GM06990 (cell line): Measurements from ENCODE around the gene CADM1.

Experiments
- DNase-seq: peaks from one replicate; pipeline ENCODE4 v3.0.0-alpha.2; 2011; ENCODE audit not compliant: insufficient read length; ENCODE audit errors: extremely low read depth
- H3K27me3 ChIP-seq: replicated peaks from 2 replicates; pipeline ENCODE4 v1.6.0; 2011; ENCODE audit warnings: low read length; ENCODE audit not compliant: control insufficient read depth, insufficient read depth
- H3K36me3 ChIP-seq: 2 replicates; pipeline ENCODE4 v1.5.1; 2011; ENCODE audit warnings: low read length; ENCODE audit not compliant: control insufficient read depth, insufficient read depth
- H3K4me3 ChIP-seq: replicated peaks from 2 replicates; pipeline ENCODE4 v1.5.1; 2011; ENCODE audit warnings: low read depth, mild to moderate bottlenecking, control low read depth, low read length
- CTCF ChIP-seq: IDR thresholded peaks from 2 replicates; pipeline ENCODE4 v1.5.1; 2011; ENCODE audit warnings: low read length, control low read depth, mild to moderate bottlenecking, inconsistent platforms; ENCODE audit not compliant: insufficient read depth, poor library complexity, severe bottlenecking

The CADM1 gene

GRCh38 chr11:115488945-115489344, 15.3 kb downstream of the CADM1 start:
- no peak for DNase-seq
- Histone ChIP-seq H3K4me3 (no peak overlapping the region), H3K27me3 (no peaks in the 10 kb centered on the region), H3K36me3 (no peaks in the 10 kb centered on the region)
- TF ChIP-seq CTCF: no peak

DNA sequence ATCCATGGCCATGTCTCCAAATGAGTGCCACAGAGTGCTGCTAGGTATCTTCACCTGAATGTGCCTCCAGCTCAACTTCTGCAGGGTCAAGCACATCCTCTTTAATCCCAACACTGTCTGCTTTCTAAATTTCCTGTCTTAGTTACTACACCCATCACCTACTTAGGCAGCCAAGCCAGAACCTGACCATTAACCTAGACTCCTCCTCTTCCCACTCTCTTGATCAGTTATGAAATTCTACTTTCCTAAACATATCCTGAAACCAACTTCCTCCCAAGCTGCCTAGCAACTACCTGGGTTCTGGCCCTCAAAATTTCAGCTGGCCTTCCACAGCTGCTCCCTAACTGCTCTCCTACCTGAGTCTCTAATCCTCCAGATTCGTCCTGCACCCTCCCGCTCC, 22.7 kb downstream of the CADM1 start:
- Histone ChIP-seq H3K36me3 (no peaks in the 10 kb centered on the region), H3K4me3 (no peak overlapping the region), H3K27me3 (no peaks in the 10 kb centered on the region)
- no peak for DNase-seq
- TF ChIP-seq CTCF: no peak

GRCh38 chr11:115480611-115481010, 23.6 kb downstream of the CADM1 start:
- no peak for TF ChIP-seq CTCF

DNA sequence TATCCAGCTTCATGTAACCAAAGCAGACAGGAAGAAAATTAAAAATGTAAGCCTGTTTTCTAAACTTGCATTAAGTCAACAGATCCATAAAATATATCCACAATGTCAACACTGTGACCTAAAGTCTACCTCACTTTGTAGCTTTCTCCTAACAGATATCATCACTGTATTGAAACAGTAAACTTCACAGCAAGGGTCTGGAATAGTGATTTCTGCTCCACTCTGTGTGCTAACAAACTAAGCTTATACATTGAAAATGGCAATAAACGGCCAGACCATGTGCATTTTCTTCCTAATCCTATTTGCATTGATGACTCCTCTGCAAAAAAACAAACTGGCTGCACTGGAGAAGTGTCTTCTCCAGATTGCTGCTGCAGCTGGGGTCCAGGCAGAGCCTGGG, 26.8 kb downstream of the CADM1 start:
- H3K4me3 ChIP-seq: no peak overlapping the region
- H3K27me3 ChIP-seq: no peaks in the 10 kb centered on the region

More at GRCh38 chr11:115480611-115481010, 23.6 kb downstream of the CADM1 start:
- Histone ChIP-seq H3K4me3 (no peak overlapping the region), H3K36me3 (no peaks in the 10 kb centered on the region), H3K27me3 (no peaks in the 10 kb centered on the region)
- no peak for DNase-seq

DNA sequence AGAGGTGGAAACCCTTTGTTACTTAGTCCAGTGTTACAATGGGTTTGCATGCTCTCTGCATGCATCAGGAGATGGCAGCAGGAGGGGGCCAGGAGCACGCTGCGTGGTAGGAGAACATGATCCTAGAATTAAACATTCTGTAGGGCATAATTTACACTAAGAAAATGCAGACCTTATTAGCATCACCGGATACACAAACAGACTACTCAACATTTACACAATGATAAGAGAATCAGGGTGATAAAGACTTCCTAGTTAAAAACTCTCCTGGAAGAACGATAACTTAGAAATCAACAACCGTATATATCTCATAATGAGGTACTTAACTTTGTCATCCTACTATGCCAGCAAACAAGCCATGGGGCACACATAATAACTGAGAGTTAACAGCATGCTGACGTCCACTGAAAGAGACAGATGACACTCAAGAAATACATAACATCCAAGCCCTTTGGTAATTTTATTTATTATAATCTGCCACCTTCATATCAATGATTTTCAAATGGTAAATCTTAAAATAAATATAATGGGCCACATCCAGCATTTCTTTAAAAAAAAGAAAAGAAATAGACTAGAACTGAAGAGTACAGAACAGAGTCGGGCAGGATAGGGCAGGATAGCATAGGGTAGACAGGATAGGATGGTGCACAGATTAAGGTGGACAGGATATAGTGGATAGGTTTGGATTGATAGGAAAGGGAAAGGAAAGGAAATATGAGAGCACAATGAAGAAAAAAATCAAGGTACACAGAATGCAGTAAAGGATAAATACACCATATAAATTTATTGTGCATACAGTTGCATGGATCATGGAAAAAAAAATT, 27.5 kb downstream of the CADM1 start:
- no peaks in the 10 kb centered on the region for H3K36me3 ChIP-seq
- no peak overlapping the region for H3K4me3 ChIP-seq
- no peak for TF ChIP-seq CTCF
- no peak for DNase-seq
- no peaks in the 10 kb centered on the region for H3K27me3 ChIP-seq

More for the DNA sequence above, 26.8 kb downstream of the CADM1 start:
- no peak for TF ChIP-seq CTCF
- no peak for DNase-seq
- no peaks in the 10 kb centered on the region for H3K36me3 ChIP-seq
